IPS-NIHi7 (cell line): ENCODE measurements around the gene RALGAPA1.
A peak's percentile ranks its signal among the peaks of the same experiment; 100 is the strongest.
"Not testable (repeated sequence)": the region's sequence is repeated elsewhere in the genome, so short reads cannot be mapped to it uniquely, and the experiment has no call there.

Source experiments
- DNase-seq: peaks from one replicate; pipeline ENCODE4 v3.0.0; 2012; ENCODE audit warnings: mixed read lengths; ENCODE audit errors: extremely low spot score

The RALGAPA1 gene

DNA sequence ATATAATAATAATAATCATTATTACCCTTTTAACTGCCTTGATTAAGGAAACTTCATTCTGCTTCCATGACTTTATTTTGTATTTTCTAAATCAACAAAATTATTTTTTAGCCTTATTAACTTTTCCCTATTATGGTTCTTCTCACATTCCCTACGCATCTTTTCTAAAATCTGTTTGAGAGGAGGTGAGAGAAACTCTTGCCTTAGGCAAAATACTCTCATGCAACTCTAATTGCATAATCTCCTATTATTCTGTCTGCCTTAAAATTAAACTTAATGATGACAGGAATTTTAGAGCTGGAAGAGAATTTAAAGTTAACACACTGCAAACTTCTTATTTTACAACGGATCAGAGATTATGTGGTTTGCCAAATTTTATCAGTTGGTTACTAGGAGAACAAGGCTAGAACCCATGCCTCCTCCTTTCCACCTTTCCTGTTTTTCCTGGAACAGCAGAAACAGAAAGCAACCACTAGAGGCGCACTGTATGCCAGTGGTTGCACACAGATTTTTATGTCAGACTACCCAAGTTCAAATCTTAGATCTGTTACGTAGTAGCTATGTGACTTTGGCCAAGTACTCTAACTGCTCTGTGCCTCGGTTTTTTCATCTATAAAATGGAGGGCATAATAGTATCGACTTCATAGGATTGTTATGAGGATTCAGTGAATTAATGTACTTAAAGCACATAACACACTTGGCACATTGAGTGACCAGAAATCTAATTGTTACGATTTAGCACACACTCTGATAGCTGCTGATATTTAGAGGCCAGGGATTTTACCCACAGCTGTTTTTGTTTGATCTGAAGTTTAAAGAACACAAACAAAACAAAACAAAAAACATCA is 12.7 kb upstream of the RALGAPA1 start:
- DNase-seq = peak; percentile 26

- no peak for DNase-seq
These were observed 10.8 kb upstream of the RALGAPA1 start for GRCh38 chr14:35819591-35820540.

GRCh38 chr14:35818346-35819115 is 9.4 kb upstream of the RALGAPA1 start:
- peak; percentile 26 for DNase-seq

- DNase-seq = peak; percentile 34
These were observed 5.4 kb upstream of the RALGAPA1 start for GRCh38 chr14:35814371-35815005.

- no peak for DNase-seq
These were observed 1.9 kb upstream of the RALGAPA1 start for GRCh38 chr14:35810963-35811362.

- no peak for DNase-seq
These were observed 502 bp upstream of the RALGAPA1 start for GRCh38 chr14:35809597-35809996.

GRCh38 chr14:35808076-35808637 is 938 bp downstream of the RALGAPA1 start:
- DNase-seq = peak; percentile 33

DNA sequence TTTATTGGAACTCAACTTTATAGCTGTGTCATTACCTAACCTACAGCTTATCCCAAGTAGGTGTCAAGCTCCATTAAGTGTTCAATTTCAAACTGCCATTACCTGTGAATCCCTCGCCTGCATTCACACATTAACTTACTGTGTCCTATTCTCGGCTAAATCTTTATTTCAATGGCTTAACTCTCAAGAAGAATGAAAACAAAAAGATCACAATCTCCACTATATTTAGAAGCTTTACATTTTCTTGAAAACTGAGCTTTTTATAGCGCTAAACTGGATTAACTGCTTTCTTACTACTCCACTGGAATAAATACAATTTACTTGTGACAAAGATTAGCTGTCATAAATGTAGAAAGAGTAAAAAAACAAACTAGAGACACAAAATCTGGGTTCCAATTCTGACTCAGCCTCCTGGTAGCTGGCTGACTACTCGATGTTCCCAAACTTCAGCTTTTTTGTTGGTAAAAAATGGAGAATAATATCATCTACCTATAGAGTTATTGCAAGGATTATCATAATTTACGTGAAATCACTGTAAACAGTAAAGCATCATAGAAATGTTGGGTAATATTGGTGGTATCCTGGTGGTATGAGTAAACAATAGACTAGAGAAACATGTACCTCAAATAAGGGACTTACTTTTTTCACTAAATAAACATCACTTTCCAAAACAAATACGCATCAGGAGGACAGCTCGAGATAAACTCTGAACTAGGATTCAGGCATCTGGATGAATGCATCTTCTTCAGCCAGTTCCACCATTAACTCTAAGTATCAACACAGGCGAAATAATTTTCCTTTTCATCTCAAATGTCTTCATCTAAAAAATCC is 1.7 kb downstream of the RALGAPA1 start:
- DNase-seq = no peak

DNA sequence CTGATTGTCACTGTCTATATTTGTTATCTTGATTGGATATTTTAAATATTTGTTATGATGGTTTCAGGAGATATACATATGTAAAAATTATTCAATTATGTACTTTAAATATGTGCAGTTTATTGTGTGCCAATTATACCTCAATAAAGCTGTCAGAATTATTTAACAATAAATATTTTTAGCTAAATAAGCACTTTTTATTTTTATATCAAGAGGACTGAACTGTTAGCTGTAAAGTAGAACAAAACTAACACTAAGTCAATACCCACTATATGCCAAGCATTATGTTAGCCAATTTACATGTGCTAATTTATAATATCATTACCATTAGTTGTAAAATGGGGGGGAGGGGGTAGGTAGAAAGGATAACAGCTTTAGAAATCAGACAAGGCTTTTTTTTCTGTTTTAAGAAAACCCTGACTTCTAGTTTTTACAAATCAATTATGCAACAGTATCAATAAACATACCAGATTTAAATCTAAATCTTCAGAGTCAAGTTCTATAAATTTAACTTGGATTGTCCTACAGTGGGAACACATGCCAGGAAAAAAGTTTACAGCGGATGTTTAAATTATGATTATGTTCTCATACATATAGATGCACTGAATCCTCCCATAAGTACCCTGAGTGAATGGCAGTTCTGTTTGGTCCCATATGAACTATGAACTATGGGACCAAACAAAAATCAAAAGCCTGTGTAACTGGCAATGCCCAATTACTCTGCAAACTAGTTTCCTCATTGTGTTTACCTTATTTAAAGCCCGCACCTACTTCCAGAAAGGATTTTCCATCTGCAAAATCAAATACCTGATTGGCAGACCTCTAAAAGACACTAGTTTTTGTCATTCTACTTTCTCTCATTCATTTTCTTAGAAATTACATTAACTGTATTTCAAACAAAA is 2.8 kb downstream of the RALGAPA1 start:
- DNase-seq = no peak

GRCh38 chr14:35797796-35798195 is 11.3 kb downstream of the RALGAPA1 start:
- no peak for DNase-seq

DNA sequence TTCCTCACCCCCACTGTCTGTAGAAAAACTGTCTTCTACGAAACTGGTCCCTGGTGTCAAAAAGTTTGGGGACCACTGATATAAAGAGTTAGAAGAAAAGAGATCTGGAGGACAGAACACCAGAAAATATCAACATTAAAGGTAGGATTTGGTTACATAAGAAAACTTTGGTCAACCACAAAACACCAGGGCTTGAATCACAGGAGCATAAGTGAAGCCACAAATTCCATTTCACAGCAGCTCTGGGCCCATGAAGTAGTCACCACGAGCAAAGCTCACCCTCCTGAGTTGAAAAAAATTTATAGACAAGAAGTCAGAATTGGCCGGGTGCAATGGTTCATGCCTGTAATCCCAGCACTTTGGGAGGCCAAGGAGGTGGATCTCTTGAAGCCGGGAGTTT is 19.4 kb downstream of the RALGAPA1 start:
- no peak for DNase-seq

GRCh38 chr14:35786856-35787255 is 22.2 kb downstream of the RALGAPA1 start:
- no peak for DNase-seq

- DNase-seq = no peak
These were observed 25.4 kb downstream of the RALGAPA1 start for GRCh38 chr14:35783699-35784098.

- no peak for DNase-seq
These were observed 29.7 kb downstream of the RALGAPA1 start for GRCh38 chr14:35779368-35779767.

- DNase-seq = not testable (repeated sequence)
These were observed 31.5 kb downstream of the RALGAPA1 start for GRCh38 chr14:35777550-35777949.

GRCh38 chr14:35776823-35777222 is 32.3 kb downstream of the RALGAPA1 start:
- no peak for DNase-seq

DNA sequence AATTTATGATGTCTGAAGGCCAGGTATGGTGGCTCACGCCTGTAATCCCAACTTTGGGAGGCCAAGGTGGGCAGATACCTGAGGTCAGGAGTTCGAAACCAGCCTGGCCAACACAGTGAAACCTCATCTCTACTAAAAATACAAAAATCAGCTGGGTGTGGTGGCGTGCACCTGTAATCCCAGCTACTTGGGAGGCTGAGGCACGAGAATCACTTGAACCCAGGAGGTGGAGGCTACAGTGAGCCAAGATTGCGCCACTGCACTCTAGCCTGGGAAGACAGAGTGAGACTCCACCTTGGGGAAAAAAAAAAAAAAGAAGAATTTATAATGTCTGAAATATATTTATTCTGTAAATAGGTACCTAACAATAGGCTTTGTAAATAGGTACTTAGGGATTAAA is 33.0 kb downstream of the RALGAPA1 start:
- DNase-seq = not testable (repeated sequence)

GRCh38 chr14:35766700-35767082 is 42.4 kb downstream of the RALGAPA1 start:
- no peak for DNase-seq
